B cell (primary cell): Measurements from ENCODE around the gene HCRTR2.

ENCODE experiments used
- CTCF ChIP-seq: fragments of 200-600 bp; IDR thresholded peaks from one replicate; pipeline ENCODE4 v1.8.0; 2022; ENCODE audit warnings: antibody characterized with exemption, mild to moderate bottlenecking
- EZH2 ChIP-seq: IDR thresholded peaks from 2 replicates; pipeline ENCODE4 v1.6.1; 2012; ENCODE audit warnings: borderline replicate concordance, low read depth, mild to moderate bottlenecking, moderate library complexity, low read length; ENCODE audit not compliant: insufficient read depth, poor library complexity, severe bottlenecking

GRCh38 chr6:55220961-55221360, 46.6 kb downstream of the HCRTR2 start:
- no peak for TF ChIP-seq CTCF
- no peak for TF ChIP-seq EZH2
